Activated CD8-positive, alpha-beta memory T cell treated with anti-CD3 and anti-CD28 coated beads for 36 hours (primary cell): Measurements from ENCODE around the gene NFRKB. TPM values are rescaled to one million over a fixed set of nuclear protein-coding genes. Genes with fewer than 3 reads are reported as not detected.

ENCODE experiments used
- CTCF ChIA-PET: fragments of 350-600 bp; sonication (Branson Sonifier 250); formaldehyde crosslinking; loops from one replicate; lab custom pipeline; 2021; ENCODE audit warnings: antibody characterized with exemption; lab: Charles Lee
- POLR2A ChIA-PET: fragments of 350-600 bp; sonication (Branson Sonifier 250); formaldehyde crosslinking; loops from one replicate; lab custom pipeline; 2021; ENCODE audit warnings: antibody characterized with exemption; lab: Charles Lee
- total RNA-seq, 2 experiments: library from RNA; stranded (reverse); gene quantifications; one replicate each; pipeline ENCODE4 v1.2.3, GENCODE V29; 2021

NFRKB gene
- 10 to 100 TPM; 37.5 to 38.6 TPM for total RNA-seq

DNA sequence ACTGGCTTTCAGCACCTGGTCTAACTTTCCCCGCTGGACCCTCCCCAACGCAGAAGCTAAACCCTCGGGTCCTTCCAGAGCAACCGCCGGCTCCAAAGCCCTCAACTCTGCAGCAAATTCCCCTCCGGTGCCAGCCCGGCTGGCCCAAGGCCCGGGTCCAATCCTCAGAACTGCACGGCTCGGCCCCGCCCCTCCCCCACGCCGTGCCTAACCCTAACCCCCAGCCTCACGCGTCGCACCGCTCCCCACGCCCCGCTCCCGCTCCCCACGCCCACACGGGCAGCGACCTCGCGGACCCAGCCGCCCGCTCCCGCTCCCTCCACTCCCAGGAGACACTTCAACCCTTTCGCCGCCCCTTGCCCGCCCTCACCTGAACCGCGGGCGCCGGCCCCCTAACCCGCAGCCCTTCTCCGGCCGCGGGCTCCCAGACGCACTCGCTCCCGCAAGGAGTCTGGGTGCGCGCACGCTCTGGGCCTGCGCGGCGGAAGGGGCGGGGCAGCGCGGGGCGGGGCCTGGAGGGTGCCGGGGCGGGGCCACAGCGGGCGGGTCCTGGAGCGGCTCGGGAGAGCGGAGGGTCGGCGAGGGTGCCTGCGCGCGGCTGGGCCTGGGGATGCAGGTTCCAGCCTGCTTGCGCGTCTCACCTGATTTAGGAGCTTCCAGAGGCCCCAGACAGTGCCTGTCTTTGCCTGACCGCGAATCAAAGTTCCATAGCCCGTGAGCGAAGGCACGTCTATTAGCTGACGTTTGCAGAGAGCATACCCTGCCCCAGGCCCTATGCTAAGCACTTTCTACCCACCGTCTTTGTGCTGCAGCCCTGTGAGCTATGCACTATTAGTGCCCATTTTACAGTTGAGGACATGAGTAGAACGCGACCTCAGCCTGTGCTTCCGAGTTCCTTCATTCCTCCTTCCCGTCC lies at the start of gene NFRKB:
Gene NFRKB (minus strand): TSS at position 453 of the 916 bp plus-strand sequence. CDS start 2,729 bp downstream, outside the sequence.
- ChIA-PET CTCF (interaction anchor here (1.5 kb wide), 1 partner anchor 235 kb away, joined by 5 read pairs; no protein-coding TSS in a partner anchor), POLR2A (no interaction called here)

GRCh38 chr11:129944696-129945095 lies 49.3 kb upstream of the NFRKB start:
- CTCF ChIA-PET: no interaction called here

DNA sequence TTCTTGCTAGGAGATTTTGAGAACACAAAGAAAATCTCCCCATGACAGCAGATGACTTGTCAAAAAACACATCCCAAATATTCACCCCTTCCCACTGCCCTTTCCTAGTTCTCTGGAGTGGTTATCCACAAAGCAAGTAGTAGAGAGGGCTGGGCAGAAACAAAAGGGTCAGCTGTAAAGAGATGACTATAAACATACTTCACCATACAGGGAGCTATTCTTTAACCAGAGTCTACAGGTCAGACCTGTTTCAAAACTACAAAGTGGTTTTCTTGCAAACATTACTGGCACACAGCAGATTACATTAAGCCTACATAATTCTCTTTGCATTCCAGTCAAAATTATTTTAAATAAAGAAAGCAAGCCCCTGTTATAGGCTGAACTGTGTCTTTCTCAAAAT lies 47.7 kb upstream of the NFRKB start:
- ChIA-PET POLR2A (no interaction called here), CTCF (interaction anchor here (0.6 kb wide), 1 partner anchor 96 kb away, joined by 3 read pairs; no protein-coding TSS in a partner anchor)

More at GRCh38 chr11:129944696-129945095, 49.3 kb upstream of the NFRKB start:
- POLR2A ChIA-PET: no interaction called here

- POLR2A ChIA-PET: no interaction called here
- CTCF ChIA-PET: no interaction called here
Observed at GRCh38 chr11:129939510-129939909, 44.1 kb upstream of the NFRKB start.

GRCh38 chr11:129938764-129939163 lies 43.4 kb upstream of the NFRKB start:
- ChIA-PET CTCF (no interaction called here), POLR2A (no interaction called here)

DNA sequence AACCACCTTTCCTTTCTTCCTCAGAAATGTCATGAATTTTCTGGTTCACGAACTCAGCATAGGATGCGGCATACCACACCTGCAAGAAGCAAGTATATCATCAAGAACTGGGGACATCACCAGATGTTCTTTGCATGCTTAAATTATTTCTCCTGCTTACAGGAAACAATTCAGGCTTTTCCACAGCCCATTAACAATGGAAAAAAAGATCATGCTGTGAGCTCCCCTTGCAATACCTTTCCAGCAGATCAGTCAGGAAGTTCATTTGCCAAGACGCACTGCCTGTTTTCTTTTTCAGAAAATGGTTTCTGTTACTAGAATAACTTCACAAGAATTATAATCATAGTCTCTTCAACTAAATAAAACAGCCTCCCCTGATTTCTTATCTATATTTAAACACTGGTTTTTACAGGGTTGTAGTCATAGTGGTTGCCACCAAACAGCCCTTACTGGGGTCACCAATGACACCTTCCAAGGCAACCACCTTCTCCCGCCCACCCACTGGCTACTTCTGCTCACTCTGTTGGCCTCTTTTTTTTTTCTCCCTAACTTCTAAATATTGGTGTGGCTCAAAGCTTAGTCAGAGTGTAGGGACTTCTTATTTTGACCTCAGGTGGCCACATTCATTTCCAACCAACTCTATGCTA lies 42.3 kb upstream of the NFRKB start:
- POLR2A ChIA-PET: no interaction called here
- CTCF ChIA-PET: no interaction called here

- POLR2A ChIA-PET: no interaction called here
- CTCF ChIA-PET: interaction anchor here (0.5 kb wide), 1 partner anchor 73 kb away, joined by 3 read pairs; no protein-coding TSS in a partner anchor
Observed at GRCh38 chr11:129935723-129936122, 40.3 kb upstream of the NFRKB start.

DNA sequence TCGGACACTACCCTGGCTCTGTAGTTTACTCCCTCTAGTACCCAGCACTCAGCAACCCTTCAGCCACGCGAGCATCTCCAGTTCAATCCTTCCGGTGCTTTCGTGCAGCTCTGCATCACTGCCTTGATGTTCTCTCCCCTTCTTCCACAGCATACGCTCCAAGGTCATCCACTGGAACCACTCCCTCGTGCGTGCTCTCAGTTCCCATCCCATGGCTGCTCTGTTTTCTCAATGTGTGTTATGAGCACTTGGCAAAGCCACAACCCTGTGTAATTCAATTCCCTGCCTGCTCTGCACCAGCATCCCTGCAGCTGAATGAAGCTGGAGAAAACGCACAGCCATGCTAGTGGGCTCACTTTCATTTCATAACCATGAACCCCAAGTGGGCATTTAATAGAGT lies 38.5 kb upstream of the NFRKB start:
- POLR2A ChIA-PET: no interaction called here
- CTCF ChIA-PET: interaction anchor here (1.8 kb wide), 1 partner anchor 10 kb away, joined by 5 read pairs; no protein-coding TSS in a partner anchor

- CTCF ChIA-PET: interaction anchor here (1.8 kb wide), 1 partner anchor 10 kb away, joined by 5 read pairs; no protein-coding TSS in a partner anchor
Observed at GRCh38 chr11:129933262-129933661, 37.9 kb upstream of the NFRKB start.

GRCh38 chr11:129932381-129933067 lies 37.1 kb upstream of the NFRKB start:
- ChIA-PET CTCF (interaction anchor here (1.8 kb wide), 1 partner anchor 9 kb away, joined by 5 read pairs; no protein-coding TSS in a partner anchor), POLR2A (no interaction called here)

More at GRCh38 chr11:129933262-129933661, 37.9 kb upstream of the NFRKB start:
- POLR2A ChIA-PET: no interaction called here

- POLR2A ChIA-PET: no interaction called here
- CTCF ChIA-PET: no interaction called here
Observed at GRCh38 chr11:129930743-129931142, 35.4 kb upstream of the NFRKB start.

DNA sequence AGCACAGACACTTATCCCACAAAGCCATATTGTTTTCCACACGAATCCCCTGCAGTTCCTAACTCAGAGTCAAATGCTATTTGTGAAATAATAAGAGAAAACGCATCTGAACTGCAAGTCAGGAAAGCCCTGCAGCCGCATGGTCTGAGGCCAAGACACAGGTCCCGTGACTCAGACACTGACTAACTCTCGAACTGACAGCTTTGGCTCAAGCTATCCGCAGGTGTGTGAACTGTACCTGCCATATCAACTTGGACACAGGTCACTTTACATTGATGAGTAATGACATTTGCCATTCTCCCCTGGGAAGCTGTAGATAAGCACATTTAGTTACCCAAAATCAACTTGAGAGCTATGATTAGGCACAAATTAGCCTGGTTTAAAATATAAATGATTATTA lies 34.9 kb upstream of the NFRKB start:
- CTCF ChIA-PET: interaction anchor here (0.6 to 0.8 kb wide), 2 partner anchors 380 to 499 kb away, joined by 3 read pairs; partner anchors contain the start of gene ADAMTS8
- POLR2A ChIA-PET: no interaction called here

DNA sequence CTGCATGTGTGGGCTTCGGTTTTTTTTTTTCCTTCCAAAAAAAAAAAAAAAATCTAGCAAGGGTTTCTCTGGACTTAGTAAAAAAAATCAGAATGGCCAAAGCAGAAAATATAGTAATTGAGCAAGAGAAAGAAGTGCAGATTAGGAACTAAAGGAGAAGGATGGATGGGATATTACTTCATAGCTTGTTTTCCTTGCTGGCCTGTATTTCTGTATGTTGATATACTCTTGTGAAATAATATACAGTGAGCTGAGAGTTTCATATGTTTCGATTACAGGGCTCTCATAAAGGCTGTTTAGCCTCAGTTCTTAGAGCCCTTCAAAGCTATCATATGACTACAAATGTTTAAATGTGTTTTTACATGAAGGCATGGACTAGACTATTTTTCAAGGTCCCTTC lies 34.3 kb upstream of the NFRKB start:
- CTCF ChIA-PET: interaction anchor here (0.6 to 0.8 kb wide), 2 partner anchors 381 to 499 kb away, joined by 3 read pairs; partner anchors contain the start of gene ADAMTS8

DNA sequence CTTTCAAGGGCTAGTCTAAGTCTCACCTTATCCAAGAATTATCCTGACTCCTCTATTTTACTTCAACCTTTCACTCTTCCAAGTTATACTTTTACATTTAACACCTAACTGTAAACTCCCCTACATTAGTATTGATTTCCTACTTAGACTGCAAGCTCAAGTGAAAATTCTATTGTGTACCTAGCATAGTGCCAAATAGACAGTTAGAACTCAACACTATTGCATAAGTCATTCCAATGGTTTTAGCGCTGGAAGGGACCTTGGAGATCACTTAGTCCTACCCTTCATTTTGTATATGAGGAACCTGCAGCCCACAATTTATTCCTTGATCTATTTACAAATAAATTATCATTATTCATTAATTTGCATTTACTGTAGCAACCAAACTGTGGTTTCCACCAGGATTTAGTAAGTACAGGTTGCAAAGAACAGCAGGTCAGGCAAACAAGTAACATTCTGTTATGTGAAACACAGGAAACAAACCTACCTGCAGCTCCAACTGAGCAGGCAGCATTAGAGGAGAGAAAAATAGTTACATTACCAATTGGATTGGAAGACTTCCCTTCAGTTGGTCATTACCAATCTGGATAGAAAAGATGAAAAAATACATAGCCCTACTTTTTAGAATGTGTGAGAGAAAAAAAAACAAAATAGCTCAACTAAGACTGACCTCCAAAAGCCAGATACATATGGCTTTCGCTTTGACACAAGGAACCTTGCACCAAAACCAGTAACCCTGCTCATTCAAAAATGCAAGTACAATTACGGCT lies 33.7 kb upstream of the NFRKB start:
- CTCF ChIA-PET: no interaction called here
- POLR2A ChIA-PET: no interaction called here

More for the DNA sequence above, 34.3 kb upstream of the NFRKB start:
- POLR2A ChIA-PET: no interaction called here

DNA sequence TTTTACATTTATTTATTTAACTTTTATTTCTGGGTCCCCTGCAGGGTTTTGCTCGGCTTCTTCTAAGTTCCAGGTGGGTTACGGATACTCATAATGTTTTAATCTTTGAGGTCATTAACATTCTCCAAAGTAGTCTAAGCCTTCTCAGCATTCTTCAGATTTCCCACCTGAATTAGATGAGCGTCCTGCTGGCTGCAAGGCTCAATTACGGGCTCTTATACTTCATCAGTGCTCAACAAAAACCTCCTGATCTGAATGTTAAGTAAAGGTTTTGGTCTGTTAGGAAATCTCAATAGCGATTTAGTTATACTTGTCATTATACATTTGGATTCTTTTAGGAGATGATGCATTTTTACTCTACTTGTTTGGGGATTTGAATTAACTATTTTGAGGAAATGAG lies 27.3 kb upstream of the NFRKB start:
- ChIA-PET CTCF (interaction anchor here (1.3 to 4.4 kb wide), 5 partner anchors 10 to 214 kb away, joined by 3 to 54 read pairs (median 5); no protein-coding TSS in a partner anchor), POLR2A (no interaction called here)

DNA sequence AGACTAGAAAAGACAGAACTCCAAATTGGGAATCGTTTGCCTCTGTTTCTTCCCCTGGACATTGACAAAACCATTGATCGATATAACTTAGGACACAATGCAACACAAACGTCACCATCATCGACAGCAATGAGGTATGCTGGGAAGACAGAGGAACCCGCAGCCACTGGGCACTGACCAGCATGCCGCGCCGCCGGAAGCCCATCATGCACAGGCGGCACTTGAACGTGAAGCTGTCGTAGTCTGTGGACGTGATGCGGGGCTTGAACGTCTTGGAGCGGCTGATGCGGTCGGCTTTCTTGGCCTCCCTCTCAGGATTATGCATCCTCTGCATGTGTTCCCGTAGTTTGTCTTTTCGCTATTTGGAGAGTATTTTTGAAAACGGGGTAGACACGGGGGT lies 23.0 kb upstream of the NFRKB start:
- ChIA-PET POLR2A (no interaction called here), CTCF (no interaction called here)

GRCh38 chr11:129917231-129917630 lies 21.9 kb upstream of the NFRKB start:
- ChIA-PET CTCF (no interaction called here), POLR2A (no interaction called here)

- POLR2A ChIA-PET: interaction anchor here (0.6 kb wide), 1 partner anchor 547 kb away, joined by 7 read pairs; no protein-coding TSS in a partner anchor
Observed at GRCh38 chr11:129911298-129911697, 15.9 kb upstream of the NFRKB start.

More at GRCh38 chr11:129911298-129911697, 15.9 kb upstream of the NFRKB start:
- CTCF ChIA-PET: no interaction called here
